GM12872 (cell line): ENCODE results near the gene UNC13D.

Experiments
- TF ChIP-seq, protein P1 (sequence below): IDR thresholded peaks from 3 replicates; pipeline ENCODE4 v1.5.1; 2011; ENCODE audit warnings: low read depth, mild to moderate bottlenecking, low read length, moderate library complexity; ENCODE audit not compliant: insufficient read depth

UNC13D gene

GRCh38 chr17:75824050-75824552, 20.1 kb downstream of the UNC13D start:
- TF ChIP-seq, protein P1, sequence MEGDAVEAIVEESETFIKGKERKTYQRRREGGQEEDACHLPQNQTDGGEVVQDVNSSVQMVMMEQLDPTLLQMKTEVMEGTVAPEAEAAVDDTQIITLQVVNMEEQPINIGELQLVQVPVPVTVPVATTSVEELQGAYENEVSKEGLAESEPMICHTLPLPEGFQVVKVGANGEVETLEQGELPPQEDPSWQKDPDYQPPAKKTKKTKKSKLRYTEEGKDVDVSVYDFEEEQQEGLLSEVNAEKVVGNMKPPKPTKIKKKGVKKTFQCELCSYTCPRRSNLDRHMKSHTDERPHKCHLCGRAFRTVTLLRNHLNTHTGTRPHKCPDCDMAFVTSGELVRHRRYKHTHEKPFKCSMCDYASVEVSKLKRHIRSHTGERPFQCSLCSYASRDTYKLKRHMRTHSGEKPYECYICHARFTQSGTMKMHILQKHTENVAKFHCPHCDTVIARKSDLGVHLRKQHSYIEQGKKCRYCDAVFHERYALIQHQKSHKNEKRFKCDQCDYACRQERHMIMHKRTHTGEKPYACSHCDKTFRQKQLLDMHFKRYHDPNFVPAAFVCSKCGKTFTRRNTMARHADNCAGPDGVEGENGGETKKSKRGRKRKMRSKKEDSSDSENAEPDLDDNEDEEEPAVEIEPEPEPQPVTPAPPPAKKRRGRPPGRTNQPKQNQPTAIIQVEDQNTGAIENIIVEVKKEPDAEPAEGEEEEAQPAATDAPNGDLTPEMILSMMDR = no peak

GRCh38 chr17:75823257-75824041, 20.8 kb downstream of the UNC13D start:
- TF ChIP-seq, protein P1 = no peak

DNA sequence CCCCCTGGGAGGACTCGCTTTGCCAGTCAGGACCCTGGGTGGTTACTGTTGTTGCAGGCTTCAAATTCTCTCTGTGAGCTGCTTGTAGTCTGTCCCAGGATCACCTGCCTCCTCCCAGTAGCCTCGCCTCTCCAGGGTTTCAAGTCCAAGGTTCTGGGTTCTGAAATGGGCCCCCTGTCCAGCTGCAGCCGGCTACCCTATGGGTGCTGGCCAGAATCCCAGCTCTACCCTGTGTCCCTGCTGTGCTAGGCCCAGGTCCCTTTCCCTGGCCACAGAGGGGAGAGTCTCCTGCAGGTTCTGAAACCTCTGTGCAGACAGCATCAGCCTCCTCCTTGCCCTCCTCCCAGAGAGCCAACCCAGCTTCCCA, 21.4 kb downstream of the UNC13D start:
- TF ChIP-seq, protein P1 = no peak

DNA sequence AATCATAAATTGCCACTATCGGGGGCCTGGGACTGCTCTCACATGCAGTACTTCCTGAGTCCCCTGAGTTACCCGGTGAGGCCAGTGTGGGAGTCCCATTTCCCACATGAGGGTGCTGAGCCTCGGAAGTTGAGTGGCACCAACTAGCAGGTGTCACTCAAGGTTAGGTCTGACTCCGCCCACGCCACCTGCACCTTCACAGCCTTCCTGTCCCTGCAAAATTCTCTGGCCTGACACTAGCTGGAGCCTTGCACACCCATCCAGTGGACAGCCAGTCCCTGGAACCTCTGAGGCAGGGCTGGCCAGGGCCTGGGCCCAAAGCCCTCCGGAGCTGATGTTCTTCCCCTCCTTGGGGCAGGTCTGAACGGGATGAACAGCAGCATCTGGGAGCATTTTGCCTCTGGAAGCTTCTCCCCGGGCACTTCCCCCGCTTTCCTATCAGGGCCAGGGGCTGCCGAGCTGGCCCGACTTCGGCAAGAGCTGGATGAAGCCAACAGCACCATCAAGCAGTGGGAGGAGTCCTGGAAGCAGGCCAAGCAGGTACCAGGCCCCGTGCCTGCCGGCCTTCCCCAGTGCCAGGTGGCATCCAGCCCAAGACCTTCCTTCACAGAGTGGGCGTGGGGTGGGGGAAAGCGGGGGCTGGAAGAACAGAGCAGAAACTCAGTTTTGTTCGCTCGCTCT, 21.9 kb downstream of the UNC13D start:
- TF ChIP-seq, protein P1 = no peak

DNA sequence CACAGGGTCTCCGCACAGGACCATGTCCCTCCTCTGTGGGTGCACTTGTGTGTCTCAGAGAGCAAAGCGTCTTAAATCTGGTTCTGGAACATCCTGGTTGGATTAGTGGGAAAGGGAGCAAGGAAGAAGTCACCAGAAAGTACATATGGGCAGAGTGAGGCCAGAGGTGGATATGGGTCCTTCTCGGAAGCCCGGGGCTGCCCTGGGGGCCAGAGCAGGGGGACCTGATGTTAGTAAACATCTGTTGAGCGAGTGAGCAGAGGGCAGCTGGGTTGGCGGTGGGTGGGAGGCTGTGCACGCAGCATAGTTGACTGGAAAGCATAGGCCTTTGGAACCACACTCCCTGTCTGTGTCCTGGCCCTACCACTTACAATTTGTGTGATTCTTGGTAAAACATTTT, 22.7 kb downstream of the UNC13D start:
- TF ChIP-seq, protein P1 = no peak

GRCh38 chr17:75820094-75821080, 23.8 kb downstream of the UNC13D start:
- TF ChIP-seq, protein P1 = no peak
